GM21528 (cell line): ENCODE measurements around the gene METTL9.
"Not testable (repeated sequence)": the region's sequence is repeated elsewhere in the genome, so short reads cannot be mapped to it uniquely, and the experiment has no call there.

Experiments used
- ATAC-seq: cut with Tn5 transposase; IDR thresholded peaks from one replicate; pipeline ENCODE4 v1.9.1; 2021; ENCODE audit warnings: mild to moderate bottlenecking, moderate library complexity; ENCODE audit not compliant: unreplicated experiment, low FRiP score

Gene METTL9

DNA sequence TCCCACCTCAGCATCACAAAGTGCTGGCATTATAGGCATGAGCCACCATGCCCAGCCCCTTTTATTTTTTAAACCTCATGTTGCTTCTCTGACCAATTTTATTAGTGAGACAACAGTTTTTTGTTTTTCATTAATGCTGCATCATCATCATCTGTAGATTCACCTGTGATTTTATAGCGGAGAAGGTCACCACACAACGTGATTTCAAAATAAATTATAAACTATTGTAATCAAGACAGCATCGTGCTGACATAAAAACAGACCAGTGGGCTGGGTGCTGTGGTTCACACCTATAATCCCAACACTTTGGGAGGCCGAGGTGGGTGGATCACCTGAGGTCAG lies 28.7 kb upstream of the METTL9 start:
- ATAC-seq = no peak

DNA sequence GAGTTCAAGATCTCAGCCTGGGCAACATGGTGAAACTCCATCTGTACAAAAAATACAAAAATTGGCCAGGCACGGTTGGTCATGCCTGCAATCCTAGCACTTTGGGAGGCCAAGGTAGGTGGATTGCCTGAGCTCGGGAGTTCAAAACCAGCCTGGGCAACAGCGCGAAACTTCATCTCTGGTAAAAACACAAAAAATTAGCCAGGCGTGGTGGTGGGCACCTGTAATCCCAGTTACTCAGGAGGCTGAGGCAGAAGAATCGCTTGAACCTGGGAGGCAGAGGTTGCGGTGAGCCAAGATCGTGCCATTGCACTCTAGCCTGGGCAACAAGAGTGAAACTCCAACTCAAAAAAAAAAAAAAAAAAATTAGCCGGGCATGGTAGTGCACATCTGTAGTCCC lies 25.9 kb upstream of the METTL9 start:
- ATAC-seq = not testable (repeated sequence)

DNA sequence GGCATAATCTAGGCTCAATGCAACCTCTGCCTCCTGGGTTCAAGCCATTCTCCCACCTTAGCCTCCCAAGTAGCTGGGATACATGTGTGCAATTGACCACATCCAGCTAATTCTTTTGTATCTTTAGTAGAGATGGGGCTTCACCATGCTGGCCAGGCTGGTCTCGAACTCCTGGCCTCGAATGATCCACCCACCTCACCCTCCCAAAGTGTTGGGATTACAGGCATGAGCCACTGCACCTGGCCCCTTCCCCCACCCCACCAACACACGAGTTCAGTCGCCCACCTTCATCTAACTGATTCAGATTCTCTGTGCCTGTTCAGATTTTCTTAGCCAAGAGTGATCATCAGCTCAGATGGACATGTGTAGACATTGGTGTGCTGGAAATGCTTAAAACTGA lies 25.0 kb upstream of the METTL9 start:
- ATAC-seq = no peak

DNA sequence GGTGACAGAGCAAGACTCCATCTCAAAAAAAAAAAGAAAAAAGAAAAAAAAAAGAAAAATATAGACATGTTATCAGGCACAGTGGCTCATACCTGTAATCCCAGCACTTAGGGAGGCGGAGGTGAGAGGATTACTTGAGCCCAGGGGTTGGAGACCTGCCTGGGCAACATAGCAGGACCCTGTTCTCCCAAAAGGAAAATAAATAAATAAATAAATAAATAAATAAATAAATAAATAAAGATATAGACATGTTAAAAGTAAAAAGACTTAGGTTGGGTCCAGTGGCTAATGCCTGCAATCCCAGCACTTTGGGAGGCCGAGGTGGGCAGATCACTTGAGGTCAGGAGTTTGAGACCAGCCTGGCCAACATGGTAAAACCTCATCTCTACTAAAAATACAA lies 23.1 kb upstream of the METTL9 start:
- not testable (repeated sequence) for ATAC-seq

DNA sequence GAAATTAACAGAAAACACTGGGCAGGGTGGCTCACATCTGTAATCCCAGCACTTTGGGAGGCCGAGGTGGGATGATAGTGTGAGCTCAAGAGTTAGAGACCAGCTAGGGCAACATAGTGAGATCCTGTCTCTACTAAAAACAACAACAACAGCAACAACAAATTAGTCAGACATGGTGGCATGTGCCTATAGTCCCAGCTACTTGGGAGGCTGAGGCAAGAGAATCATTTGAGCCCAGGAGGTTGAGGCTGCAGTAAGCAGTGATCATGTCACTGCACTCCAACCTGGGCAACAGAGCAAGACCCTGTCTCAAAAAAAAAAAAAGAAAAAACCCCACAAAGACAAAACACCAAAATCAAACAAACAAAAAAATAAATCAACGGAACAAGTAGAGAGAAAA lies 21.9 kb upstream of the METTL9 start:
- not testable (repeated sequence) for ATAC-seq

DNA sequence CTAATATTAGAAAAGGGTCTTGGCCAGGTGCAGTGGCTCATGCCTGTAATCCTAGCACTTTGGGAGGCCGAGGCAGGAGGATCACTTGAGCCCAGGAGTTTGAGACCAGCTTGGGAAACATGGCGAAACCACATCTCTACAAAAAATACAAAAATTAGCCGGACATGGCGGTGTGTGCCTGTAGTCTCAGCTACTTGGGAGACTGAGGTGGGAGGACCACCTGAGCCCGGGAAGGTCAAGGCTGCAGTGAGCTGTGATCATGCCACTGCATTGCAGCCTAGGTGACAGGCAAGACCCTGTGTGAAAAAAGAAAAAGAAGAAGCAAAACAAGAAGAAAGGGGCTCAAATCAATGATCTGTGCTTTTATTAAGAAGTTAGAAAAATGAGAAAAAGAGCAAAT lies 21.1 kb upstream of the METTL9 start:
- ATAC-seq = not testable (repeated sequence)

DNA sequence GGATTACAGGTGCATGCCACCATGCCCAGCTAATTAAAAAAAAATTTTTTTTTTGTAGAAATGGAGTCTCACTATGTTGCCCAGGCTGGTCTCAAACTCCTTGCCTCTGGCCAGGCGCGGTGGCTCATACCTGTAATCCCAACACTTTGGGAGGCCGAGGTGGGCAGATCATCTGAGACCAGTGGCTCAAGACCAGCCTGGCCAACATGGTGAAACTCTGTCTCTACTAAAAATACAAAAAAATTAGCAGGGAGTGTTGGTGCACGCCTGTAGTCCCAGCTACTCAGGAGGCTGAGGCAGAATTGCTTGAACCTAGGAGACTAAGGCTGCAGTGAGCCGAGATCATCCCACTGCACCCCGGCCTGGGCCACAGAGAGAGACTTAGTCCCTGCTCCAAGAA lies 19.2 kb upstream of the METTL9 start:
- not testable (repeated sequence) for ATAC-seq

DNA sequence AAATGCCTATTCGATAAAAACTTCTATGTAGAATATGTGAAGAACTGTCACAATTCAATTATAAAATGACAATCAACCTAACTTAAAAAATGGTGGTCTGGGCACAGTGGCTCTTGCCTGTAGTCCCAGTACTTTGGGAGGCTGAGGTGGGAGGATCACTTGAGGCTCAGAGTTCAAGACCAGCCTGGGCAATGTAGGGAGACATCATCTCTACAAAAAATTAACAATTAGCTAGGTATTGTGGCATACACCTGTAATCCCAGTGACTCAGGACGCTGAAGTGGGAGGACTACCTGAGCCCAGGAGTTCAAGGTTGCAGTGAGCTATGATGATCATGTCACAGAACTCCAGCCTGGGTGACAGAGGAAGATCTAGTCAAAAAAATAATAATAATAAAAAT lies 18.6 kb upstream of the METTL9 start:
- ATAC-seq = no peak

DNA sequence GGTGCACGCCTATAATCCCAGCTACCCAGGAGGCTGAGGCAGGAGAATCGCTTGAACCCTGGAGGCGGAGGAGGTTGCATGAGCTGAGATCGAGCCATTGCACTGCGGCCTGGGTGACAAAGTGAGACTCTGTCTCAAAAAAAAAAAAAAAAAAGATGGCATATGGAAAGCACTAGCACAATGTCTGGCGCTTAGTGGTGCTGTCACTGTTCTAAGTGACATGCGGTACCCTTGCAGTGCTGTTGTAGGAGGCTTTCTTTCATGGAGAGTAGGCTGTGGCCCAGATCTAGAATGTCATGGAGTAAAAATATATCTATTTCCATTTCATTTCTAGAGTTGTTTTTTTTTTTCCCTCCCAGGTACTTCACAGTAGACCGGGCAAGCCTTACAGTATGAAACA lies 14.6 kb upstream of the METTL9 start:
- ATAC-seq = no peak

DNA sequence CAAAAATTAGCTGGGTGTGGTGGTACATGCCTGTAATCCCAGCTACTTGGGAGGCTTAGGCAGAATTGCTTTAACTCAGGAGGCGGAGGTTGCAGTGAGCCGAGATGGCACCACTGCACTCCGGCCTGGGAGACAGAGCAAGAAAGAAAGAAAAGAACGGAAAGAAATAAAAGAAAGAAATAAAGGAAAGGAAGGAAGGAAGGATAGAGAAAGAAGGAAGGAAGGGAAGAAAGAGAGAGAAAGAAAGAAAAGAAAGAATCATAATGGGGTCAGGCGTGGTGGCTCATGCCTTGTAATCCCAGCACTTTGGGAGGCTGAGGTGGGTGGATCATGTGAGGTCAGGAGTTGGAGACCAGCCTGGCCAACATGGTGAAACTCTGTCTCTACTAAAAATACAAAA lies 10.8 kb upstream of the METTL9 start:
- ATAC-seq = not testable (repeated sequence)

DNA sequence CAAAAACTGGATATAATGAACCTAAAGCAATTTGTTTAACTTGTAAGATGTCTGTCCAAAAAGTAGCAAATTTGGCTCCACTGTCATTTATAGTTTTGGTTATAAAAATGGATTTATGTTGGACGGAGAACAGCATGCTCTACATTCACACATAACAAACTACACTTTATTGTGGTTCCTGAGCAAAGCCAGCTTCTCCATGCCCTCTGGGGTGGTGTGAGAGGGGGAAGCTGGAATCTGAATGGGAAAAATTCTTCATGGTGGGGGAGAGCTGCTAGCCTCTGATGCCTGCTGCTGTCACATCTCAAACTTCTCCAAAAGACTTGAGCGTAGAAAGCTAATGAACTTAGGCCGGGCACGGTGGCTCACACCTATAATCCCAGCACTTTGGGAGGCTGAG lies 9.8 kb upstream of the METTL9 start:
- ATAC-seq = no peak

DNA sequence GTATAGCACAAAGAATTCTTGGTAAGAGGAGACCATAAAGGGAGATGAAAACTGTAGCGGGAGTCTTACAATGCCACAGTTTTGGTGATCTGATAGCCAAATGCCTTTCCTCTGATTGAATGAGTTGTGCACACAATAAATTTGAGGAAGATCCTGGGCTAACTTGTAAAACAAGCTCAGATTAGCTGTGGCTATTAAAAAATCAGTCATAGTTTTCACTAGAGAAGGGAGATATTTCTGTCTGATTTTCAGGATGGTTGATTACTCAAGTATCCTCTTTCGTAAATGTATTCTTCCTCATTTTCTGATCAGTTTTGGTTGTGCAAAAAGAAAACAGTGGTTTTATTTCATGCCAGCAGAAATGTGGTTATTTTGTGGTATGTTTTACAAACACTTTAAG lies 9.1 kb upstream of the METTL9 start:
- no peak for ATAC-seq

DNA sequence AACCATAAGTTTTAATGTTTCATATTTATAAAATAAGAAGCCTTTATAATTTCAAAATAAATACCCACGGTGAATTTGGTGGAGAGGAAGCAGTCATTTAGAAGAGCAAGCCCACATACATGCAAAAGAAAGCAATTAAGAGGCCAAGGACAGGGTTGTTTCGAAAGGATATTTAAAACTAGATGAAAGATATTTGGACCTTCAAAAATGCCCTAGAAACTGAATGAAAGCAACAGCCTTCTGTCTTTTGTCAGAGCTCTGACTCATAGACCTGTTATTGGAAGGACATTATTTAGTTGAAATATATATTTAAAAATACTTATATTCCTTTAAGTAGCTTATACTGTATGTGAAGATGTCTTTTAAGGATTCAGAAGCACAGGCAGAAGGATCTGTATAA lies 8.6 kb upstream of the METTL9 start:
- no peak for ATAC-seq

DNA sequence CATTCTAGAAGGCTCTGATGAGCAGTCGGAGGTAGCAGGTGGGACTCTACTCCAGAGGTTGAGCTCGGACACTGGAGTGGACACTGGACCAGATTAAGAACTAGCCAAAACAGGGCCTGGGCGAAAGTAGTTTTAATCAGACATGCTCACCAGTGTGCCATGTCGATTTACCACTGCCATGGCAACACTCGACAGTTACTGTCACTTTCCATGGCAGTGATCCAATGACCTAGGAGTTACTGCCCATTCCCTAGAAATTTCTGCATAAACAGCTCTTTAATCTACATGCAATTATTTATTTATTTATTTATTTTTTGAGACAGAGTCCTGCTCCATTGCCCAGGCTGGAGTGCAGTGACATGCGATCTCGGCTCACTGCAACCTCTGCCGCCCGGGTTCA lies 7.2 kb upstream of the METTL9 start:
- ATAC-seq = no peak

DNA sequence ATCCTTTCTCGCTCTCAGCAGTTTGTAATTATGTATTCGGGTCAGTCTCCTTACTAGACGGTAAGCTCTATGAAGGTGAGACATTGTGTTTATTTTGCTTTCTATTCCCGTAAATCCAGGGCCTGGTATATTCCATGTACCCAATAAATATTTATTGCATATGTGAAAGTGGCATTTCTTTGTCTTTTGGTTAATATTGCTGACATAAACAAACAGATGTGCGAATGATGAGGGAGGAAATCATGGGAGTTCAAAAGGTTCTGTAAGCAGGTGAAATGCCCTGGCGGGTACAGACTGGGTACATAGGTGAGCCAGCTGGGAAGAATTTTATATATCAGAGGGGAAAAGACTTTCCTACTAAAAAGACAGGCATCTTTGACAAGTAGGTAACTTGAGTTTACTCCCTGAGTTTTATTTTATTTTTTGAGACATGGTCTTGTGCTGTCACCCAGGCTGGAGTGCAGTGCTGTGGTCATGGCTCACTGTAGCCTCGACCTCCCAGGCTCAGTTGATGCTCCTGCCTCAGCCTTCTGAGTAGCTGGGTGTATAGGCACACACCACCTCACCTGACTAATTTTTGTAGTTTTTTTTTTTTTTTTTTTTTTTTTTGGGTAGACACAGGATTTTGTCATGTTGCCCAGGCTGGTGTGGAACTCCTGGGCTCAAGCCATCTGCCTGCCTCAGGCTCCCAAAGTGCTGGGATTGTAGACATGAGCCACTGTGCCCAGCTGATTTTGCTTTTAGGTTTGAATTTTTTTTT lies 5.7 kb upstream of the METTL9 start:
- ATAC-seq = no peak

DNA sequence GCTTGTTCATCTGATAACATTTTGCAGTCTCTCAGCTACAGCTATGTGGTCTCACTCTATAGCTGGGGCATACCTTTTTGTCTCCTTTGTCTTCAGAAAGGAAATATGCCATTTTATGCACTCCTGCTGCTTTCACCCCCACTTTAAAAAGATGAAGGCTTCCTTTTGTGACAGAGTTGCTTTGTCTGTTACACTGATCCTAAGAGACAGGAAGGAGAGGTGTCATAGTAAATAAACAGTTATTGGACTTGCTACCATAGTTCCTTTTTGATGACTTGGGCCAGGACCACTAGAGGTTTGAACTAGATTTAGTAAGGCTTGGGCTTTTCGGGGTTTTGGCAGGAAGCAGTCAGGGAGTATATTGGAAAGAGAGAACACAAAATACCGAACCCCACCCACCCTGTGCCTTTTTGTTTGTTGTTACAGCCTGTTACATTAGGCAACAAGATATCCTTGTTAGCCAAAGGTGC lies 1.8 kb upstream of the METTL9 start:
- no peak for ATAC-seq

DNA sequence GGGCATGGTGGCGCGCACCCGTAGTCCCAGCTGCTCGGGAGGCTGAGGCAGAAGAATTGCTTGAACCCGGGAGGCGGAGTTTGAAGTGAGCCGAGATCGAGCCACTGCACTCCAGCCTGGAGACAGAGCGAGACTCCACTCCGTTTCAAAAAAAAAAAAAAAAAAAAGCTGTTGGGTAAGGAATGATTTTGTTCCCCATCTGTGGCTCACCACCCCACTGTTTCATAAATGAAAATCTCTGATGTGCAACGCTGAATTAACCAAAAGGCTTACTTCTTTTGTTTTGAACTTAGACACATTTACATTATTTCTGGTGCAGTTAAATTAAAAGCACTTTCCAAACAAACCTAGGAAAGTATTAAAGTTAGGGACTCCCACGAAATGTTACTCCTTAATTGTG lies 1.2 kb upstream of the METTL9 start:
- no peak for ATAC-seq

DNA sequence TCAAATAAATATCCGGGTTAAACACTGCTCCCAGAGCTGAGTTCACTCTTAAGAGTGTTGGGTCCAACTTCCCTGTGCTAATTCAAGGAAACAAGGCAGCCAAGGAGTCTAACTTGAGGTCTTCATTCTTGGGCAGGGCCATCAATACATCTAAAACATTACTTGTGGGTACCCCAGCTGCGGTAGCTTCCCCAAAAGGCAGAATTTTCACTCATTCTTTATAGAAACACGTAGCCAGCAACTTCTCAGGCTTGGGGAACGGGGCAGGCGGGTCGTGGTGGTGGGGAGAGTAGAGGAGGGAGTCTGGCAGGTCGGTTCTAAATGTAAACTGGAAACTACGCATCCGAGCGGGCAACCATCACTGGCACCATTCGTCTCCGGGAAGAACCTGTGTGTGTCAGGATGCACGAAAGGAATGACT lies 666 bp upstream of the METTL9 start:
- ATAC-seq = peak; percentile 11

DNA sequence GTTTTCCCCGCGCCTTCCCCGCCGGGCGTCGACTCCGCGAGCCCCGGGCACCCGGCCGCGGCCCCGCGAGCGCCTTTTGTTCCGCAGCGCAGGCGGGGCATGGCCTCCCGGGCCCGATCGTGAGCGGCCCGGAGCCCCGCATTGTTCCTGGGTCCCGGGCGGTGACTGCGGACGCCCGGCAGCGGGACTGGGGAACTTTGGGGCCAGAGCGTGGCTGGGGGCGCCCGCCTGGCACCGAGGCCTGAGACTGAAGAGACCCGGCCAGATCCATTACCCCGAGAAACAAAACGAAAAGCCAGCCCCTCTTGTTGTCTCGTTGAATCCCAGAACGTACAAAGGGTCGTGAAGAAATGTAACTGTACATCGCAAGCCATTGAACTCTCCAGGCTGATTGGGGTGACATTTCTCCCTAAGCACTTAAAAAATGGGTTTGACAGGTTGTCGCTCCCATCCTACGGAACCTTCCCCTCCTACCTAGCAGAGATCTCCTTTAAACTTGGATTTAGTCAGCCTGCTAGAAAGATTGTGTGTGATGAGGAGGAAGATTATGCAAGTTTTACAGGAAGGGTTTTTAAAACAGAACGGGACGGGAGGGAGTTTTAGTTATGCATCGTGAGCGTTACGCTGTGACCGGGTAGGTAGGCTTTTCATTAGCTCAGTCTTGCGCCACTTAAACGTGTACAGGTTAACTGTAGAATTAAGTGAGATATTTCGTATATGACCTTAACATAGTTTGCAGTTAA lies 825 bp downstream of the METTL9 start:
- peak; percentile 31 for ATAC-seq

DNA sequence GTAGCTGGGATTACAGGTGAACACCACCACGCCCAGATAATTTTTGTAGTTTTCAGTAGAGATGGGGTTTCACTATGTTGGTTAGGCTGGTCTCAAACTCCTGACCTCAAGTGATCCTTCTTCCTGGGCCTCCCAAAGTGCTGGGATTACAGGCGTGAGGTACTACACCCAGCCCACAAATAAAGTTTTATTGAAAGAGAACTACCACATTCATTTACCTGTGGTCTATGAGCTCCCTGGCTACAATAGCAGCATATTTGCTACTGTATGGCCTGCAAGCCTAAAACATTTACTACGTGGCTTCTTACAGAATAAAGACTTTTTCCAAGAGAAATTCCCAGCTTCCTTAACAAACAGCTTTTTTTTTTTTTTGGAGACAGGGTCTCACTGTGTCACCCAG lies 3.4 kb downstream of the METTL9 start:
- ATAC-seq = no peak

DNA sequence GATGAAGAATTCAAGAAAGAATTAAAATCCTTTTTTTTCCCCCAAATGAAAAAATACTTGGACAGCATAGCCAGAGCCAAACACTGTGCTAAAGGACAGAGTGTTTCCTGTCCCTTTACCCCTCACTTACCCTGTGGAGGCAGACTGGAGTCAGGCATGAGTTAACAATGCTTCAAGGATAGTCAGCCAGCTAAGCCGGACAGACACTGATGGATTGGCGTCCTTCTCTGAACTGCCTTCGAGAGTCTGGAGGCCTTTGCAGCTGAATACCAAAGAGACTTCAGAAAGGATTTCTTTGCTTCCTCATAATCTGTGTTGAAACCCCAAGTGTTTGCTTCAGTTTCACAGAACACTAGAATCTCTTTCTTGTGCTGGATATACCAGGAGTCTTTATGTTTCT lies 4.6 kb downstream of the METTL9 start:
- no peak for ATAC-seq

DNA sequence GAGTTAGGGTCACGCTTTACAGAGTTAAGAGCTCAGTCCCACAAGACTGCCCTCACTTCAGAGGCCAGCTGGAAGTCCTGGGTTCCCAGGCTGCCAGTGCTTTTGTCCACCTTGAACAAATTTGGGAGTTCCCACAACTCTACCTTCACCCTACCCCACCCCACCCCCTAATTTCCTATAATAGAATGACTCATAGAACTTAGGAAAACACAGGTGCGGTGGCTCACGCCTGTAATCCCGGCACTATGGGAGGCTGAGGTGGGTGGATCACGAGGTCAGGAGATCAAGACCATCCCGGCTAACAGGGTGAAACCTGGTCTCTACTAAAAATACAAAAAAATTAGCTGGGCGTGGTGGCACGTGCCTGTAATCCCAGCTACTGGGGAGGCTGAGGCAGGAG lies 6.5 kb downstream of the METTL9 start:
- not testable (repeated sequence) for ATAC-seq
